Neural cell (in vitro differentiated cells): ENCODE data around the gene CHI3L1. TPM values are rescaled to one million over a fixed set of nuclear protein-coding genes. Genes with fewer than 3 reads are reported as not detected.

ENCODE experiments used
- H2AFZ ChIP-seq: fragments of 200-600, 300-800 bp; sonication (generic), shearing (Covaris generic); 2 replicates; pipeline ENCODE4 v1.6.0; 2014; ENCODE audit warnings: low read depth, mild to moderate bottlenecking, antibody characterized with exemption, low read length, moderate library complexity
- H3F3A ChIP-seq: fragments of 200-600 bp; shearing (Covaris generic); 2 replicates; pipeline ENCODE4 v1.6.1; 2016; ENCODE audit warnings: mild to moderate bottlenecking, moderate library complexity, mixed read lengths, antibody characterized with exemption, low read length; ENCODE audit not compliant: insufficient read depth, poor library complexity, severe bottlenecking
- H3K27ac ChIP-seq: fragments of 200-600, 300-800 bp; sonication (generic), shearing (Covaris generic); 2 replicates; pipeline ENCODE4 v1.5.1; 2014; ENCODE audit warnings: mild to moderate bottlenecking, low read length, moderate library complexity
- H3K27me3 ChIP-seq: fragments of 300-800, 200-600 bp; sonication (generic), shearing (Covaris generic); 2 replicates; pipeline ENCODE4 v1.6.0; 2014; ENCODE audit warnings: mild to moderate bottlenecking, low read depth, low read length, moderate library complexity; ENCODE audit not compliant: insufficient read depth
- H3K36me3 ChIP-seq: fragments of 300-800, 200-600 bp; sonication (generic), shearing (Covaris generic); 2 replicates; pipeline ENCODE4 v1.5.1; 2014; ENCODE audit warnings: mild to moderate bottlenecking, antibody characterized with exemption, low read length, moderate library complexity; ENCODE audit not compliant: insufficient read depth
- H3K4me2 ChIP-seq: fragments of 300-800, 200-600 bp; sonication (generic), shearing (Covaris generic); 2 replicates; pipeline ENCODE4 v1.6.0; 2014; ENCODE audit warnings: mild to moderate bottlenecking, low read length
- H3K4me3 ChIP-seq: fragments of 300-800, 200-600 bp; sonication (generic), shearing (Covaris generic); 2 replicates; pipeline ENCODE4 v1.5.1; 2014; ENCODE audit warnings: mild to moderate bottlenecking, low read length, moderate library complexity
- H3K79me2 ChIP-seq: fragments of 200-600 bp; shearing (Covaris generic); replicated peaks from 2 replicates; pipeline ENCODE4 v1.6.0; 2014; ENCODE audit warnings: mild to moderate bottlenecking, low read length, moderate library complexity; ENCODE audit not compliant: insufficient read depth
- H3K9ac ChIP-seq: fragments of 300-800, 200-600 bp; sonication (generic), shearing (Covaris generic); 2 replicates; pipeline ENCODE4 v1.6.1; 2016; ENCODE audit warnings: mild to moderate bottlenecking, low read length, mixed read lengths
- H3K9me2 ChIP-seq: fragments of 200-600 bp; shearing (Covaris generic); 2 replicates; pipeline ENCODE4 v1.6.1; 2016; ENCODE audit warnings: mild to moderate bottlenecking, low read length, mixed read lengths; ENCODE audit not compliant: insufficient read depth
- H3K9me3 ChIP-seq: fragments of 200-600, 300-800 bp; sonication (generic), shearing (Covaris generic); 2 replicates; pipeline ENCODE4 v1.6.1; 2016; ENCODE audit warnings: mild to moderate bottlenecking, mixed run types, low read length, moderate library complexity, mixed read lengths
- H4K20me1 ChIP-seq: fragments of 200-600 bp; shearing (Covaris generic); 2 replicates; pipeline ENCODE4 v1.6.1; 2016; ENCODE audit warnings: mild to moderate bottlenecking, mixed run types; ENCODE audit not compliant: insufficient read depth
- EP300 ChIP-seq: fragments of 450-650 bp; conservative IDR thresholded peaks from 2 replicates; pipeline ENCODE4 v1.6.1; 2014; ENCODE audit warnings: antibody characterized with exemption, mild to moderate bottlenecking, moderate library complexity; ENCODE audit not compliant: poor library complexity, severe bottlenecking
- polyA plus RNA-seq: library from polyadenylated mRNA; depleted of rRNA; stranded (reverse); fragments of >200 nt; gene quantifications from 2 replicates; pipeline ENCODE4 v1.2.3, GENCODE V29; 2014

CHI3L1 gene
- polyA plus RNA-seq, 1 donor from 2014 or later, result not detected

GRCh38 chr1:203129501-203130231 is 56.8 kb downstream of the CHI3L1 start:
- Histone ChIP-seq H3K4me2 (no peak overlapping the region), H3K36me3 (no peaks in the 10 kb centered on the region), H3K27me3 (peaks cover 23% of the 10 kb centered on the region), H3K4me3 (peak overlapping the region; percentile 74), H3K9me2 (no peaks in the 10 kb centered on the region), H2AFZ (no peak overlapping the region), H3F3A (no peaks in the 10 kb centered on the region), H4K20me1 (no peaks in the 10 kb centered on the region), H3K27ac (no peak overlapping the region), H3K9ac (no peak overlapping the region), H3K9me3 (no peaks in the 10 kb centered on the region), H3K79me2 (no peaks in the 10 kb centered on the region)
- TF ChIP-seq EP300, result no peak

Other genes with a start within 250 kb of the CHI3L1 start
- gene ADIPOR1, start 228.4 kb downstream of the CHI3L1 start, polyA plus RNA-seq, result 69.6 and 72.3 TPM in 2 replicates
- 62.9 and 65.6 TPM in 2 replicates for gene CYB5R1, start 219.4 kb downstream of the CHI3L1 start, polyA plus RNA-seq
- 234 and 237 TPM in 2 replicates for gene TMEM183A, start 179.3 kb downstream of the CHI3L1 start, polyA plus RNA-seq
- gene PPFIA4, start 160.2 kb downstream of the CHI3L1 start, polyA plus RNA-seq, result 1.6 and 4.0 TPM in 2 replicates
- not detected in 2 replicates for gene MYOG, start 100.7 kb downstream of the CHI3L1 start, polyA plus RNA-seq
- 7.2 and 18.0 TPM in 2 replicates for gene ADORA1, start 59.0 kb downstream of the CHI3L1 start, polyA plus RNA-seq
- not detected in 2 replicates for gene MYBPH, start 10.9 kb downstream of the CHI3L1 start, polyA plus RNA-seq
- not detected in 2 replicates for gene CHIT1, start 43.0 kb upstream of the CHI3L1 start, polyA plus RNA-seq
- gene BTG2, start 118.8 kb upstream of the CHI3L1 start, polyA plus RNA-seq, result 2.4 and 4.1 TPM in 2 replicates
- not detected in 2 replicates for gene FMOD, start 164.4 kb upstream of the CHI3L1 start, polyA plus RNA-seq